ENCODE results near the gene MAPK13. TPM values are rescaled to one million over a fixed set of nuclear protein-coding genes. Genes with fewer than 3 reads are reported as not detected.

MAPK13 gene
- total RNA-seq, 5 donors from 2014 or later (not counting 1 experiment from before 2014, with no cell fraction given), result 38.2 to 45.6 (median 44.1) TPM

DNA sequence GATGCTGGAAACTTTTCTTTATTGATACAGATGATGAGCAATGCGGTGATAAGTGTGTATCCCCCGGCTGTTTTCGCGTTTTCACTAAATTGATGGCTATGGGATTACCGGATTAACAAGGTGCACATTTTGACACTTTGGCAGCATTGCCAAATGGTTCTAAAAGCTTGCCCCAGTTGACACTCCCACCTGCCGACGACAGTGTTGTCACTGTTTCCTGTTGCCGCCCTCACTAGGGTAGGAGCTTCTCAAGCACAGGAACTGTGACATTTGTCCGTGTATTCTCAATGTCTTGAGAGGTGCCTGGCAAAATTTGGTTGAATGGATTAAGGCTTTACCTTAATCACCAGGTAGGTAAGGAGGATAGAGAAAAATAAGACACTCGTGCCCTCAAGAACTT lies 9.8 kb upstream of the MAPK13 start:
- DNase-seq (peak; percentile 55 to 90 (median 79)), ATAC-seq (replicated peaks in 1 of 4) (peak; percentile 72 to 81 (median 76))
- Histone ChIP-seq H3K36me3 (ENCODE audit: control insufficient read depth in 2 of 2, extremely low read depth in 1 of 2, insufficient read depth in 1 of 2, low read length in 1 of 2) (no peaks in the 10 kb centered on the region), H3K27ac (ENCODE audit: low read length) (peak overlapping the region; percentile 96), H3K9me3 (no peaks in the 10 kb centered on the region), H3K4me3 (ENCODE audit: control insufficient read depth in 1 of 2, extremely low read depth in 1 of 2, low read length in 1 of 2) (peak overlapping the region; percentile 35 to 36), H3K27me3 (replicated peaks in 1 of 2; ENCODE audit: control insufficient read depth in 2 of 2, extremely low read depth in 1 of 2, insufficient read depth in 2 of 2, low read length in 1 of 2) (no peaks in the 10 kb centered on the region), H3K4me1 (ENCODE audit: control insufficient read depth in 1 of 2, extremely low read depth in 1 of 2, insufficient read depth in 2 of 2, low read length in 2 of 2) (peaks cover 62 to 92% of the 10 kb centered on the region in 2 experiments)
- peak overlapping the region; percentile 74 to 82 (median 80) for H3K4me3 Mint-ChIP-seq
- H3K4me1 Mint-ChIP-seq, result peaks cover 91 to 95% (median 92%) of the 10 kb centered on the region in 3 donors
- CTCF ChIA-PET, result interaction anchor here (0.7 to 3.9 kb wide), 12 partner anchors 8 to 770 kb away, joined by 3 to 25 read pairs (median 7); partner anchors contain the start of genes MAPK13 (in 1 of the 2) and MAPK14 (in 1 of the 2)
- POLR2A ChIA-PET, result interaction anchor here (0.7 to 1.6 kb wide), 3 partner anchors 11 to 221 kb away, joined by 3 to 7 read pairs (median 6); no protein-coding TSS in a partner anchor
- WGBS (ENCODE audit: insufficient coverage), result 3% methylated on average over 7 of the region's 10 CpGs
- H3K27ac Mint-ChIP-seq, result peak overlapping the region; percentile 96 to 98
- peaks cover 8% of the 10 kb centered on the region for H3K36me3 Mint-ChIP-seq
- H3K9me3 Mint-ChIP-seq, result no peaks in the 10 kb centered on the region
- no peaks in the 10 kb centered on the region for H3K27me3 Mint-ChIP-seq

DNA sequence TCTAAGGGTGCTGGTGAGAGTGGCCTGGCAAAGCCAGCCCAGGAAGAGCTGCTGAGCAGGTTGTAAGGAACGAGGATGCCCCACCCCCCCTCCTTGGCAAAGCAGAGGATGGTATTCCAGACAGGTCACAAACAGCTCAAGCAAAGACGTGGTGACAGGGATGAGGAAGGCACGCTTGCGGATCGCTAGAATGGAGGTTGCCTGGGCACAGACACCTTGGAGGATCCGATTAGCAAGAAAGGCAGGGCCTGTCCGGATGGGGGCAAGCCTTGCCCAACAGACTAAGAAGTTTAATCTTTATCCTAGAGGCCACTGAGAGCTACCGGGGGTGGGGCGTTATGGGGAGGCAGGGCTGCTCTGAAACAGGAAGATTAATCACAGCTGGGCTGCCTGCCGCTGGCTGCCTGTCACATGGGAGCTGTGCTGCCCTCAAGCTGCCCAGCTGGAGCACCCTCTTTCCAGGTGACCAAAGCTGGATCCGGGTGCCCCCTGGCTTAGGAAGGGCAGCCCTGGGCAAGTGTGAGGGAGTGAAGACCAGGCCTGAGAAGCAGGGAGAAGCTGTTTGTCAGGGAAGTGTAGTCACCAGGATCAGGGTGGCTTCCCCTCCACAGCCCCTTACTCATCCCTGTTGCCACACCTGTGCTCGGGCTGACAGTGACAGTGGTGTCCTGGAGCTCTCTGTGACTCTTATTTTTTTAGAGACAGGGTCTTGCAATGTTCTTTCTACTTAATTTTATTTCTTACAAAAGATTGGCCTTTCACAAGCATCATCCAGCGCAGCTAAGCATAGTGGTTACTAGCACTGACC lies 9.1 kb upstream of the MAPK13 start:
- Mint-ChIP-seq H3K27me3 (no peaks in the 10 kb centered on the region), H3K9me3 (no peaks in the 10 kb centered on the region), H3K36me3 (peaks cover 8% of the 10 kb centered on the region), H3K27ac (peak overlapping the region; percentile 96 to 98), H3K4me3 (peak overlapping the region; percentile 74 to 82 (median 80)), H3K4me1 (peaks cover 91 to 95% (median 93%) of the 10 kb centered on the region in 3 donors)
- Histone ChIP-seq H3K27me3 (replicated peaks in 1 of 2; ENCODE audit: control insufficient read depth in 2 of 2, extremely low read depth in 1 of 2, insufficient read depth in 2 of 2, low read length in 1 of 2) (no peaks in the 10 kb centered on the region), H3K4me1 (ENCODE audit: control insufficient read depth in 1 of 2, extremely low read depth in 1 of 2, insufficient read depth in 2 of 2, low read length in 2 of 2) (peaks cover 58 to 91% of the 10 kb centered on the region in 2 experiments), H3K27ac (ENCODE audit: low read length) (peak overlapping the region; percentile 96), H3K9me3 (no peaks in the 10 kb centered on the region), H3K36me3 (ENCODE audit: control insufficient read depth in 2 of 2, extremely low read depth in 1 of 2, insufficient read depth in 1 of 2, low read length in 1 of 2) (no peaks in the 10 kb centered on the region), H3K4me3 (ENCODE audit: control insufficient read depth in 1 of 2, extremely low read depth in 1 of 2, low read length in 1 of 2) (peak overlapping the region; percentile 35 to 36)
- 37% methylated on average over 8 of the region's 13 CpGs for WGBS (ENCODE audit: insufficient coverage)
- DNase-seq (peak in 31 of 35 experiments; percentile 30 to 68 (median 51)), ATAC-seq (replicated peaks in 1 of 4) (peak; percentile 28 to 41 (median 36))
- POLR2A ChIA-PET, result interaction anchor here (0.7 to 1.6 kb wide), 4 partner anchors 10 to 221 kb away, joined by 3 to 7 read pairs (median 4); no protein-coding TSS in a partner anchor
- CTCF ChIA-PET, result interaction anchor here (0.6 to 3.9 kb wide), 13 partner anchors 8 to 771 kb away, joined by 3 to 25 read pairs (median 7); partner anchors contain the start of genes MAPK13 (in 1 of the 2) and MAPK14 (in 1 of the 2)

DNA sequence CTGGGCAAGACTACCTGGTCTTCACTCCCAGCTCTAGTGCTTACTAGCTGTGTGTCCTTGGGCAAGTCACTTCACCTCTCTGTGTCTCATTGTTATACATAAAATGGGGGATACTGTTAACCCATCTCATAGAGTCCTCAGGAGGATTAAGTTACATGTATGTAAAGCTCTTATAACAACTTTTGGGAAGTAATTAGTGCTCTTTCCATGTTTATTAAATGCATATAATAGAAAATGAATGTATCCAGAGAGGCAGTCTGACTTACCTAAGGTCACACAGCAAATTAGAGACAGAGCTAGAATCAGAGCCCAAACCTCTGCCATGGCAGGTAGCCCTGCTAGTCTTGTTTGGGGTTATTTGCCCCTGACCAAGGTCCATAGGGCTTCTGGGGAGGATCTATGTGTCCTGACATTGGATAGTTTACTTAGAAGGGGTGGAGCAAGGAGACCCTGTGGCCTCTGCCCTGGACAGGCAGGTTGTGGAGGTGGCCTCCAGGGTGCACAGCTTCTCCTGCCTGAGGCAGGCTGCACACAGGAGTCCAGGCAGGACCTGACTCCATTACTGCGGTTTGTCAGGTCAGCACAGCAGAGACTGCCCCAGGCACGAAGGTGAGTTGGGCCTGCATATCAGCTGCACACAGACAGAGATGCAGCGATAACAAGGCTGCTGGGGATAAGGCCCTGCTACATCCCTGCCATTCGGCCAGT lies 8.4 kb upstream of the MAPK13 start:
- peak overlapping the region; percentile 96 for H3K27ac ChIP-seq (ENCODE audit: low read length)

DNA sequence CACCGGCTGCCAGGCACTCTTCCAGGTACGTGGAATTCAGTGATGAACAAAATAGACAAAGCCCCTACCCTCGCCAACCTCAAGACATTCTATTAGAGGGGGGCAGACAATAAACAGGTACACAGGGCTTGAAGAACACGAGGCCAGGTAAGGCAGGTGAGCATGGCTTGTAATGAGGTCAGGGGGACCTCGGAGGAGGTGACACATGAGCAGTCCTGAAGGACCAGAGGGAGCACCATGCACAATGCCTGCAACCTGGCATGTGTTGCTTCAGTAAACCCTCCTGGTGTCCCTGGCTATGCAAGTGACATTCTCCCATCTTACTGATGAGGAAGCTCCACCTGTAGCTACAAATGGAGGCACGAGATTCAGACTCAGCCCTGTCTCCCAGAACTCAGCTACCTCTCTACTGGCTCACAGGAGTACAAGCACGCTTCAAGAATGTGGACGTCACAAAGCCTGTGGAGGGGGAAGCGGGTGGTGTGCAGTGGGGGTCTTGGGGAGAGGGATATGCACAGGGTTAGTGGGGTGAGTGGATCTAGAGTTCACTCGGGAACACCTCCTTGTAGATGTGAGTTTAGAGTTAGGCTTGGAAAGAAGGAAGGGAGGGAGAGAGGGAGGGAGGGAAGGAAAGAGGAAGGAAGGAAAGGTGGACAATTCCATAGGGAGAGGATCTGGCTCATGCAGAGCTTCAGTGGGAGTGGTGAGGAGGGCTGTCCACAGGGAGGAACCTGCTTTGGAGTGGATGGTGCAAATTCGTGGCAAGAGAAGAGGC lies 7.6 kb upstream of the MAPK13 start:
- Histone ChIP-seq H3K4me3 (ENCODE audit: control insufficient read depth in 1 of 2, extremely low read depth in 1 of 2, low read length in 1 of 2) (no peak overlapping the region), H3K27me3 (replicated peaks in 1 of 2; ENCODE audit: control insufficient read depth in 2 of 2, extremely low read depth in 1 of 2, insufficient read depth in 2 of 2, low read length in 1 of 2) (no peaks in the 10 kb centered on the region), H3K36me3 (ENCODE audit: control insufficient read depth in 2 of 2, extremely low read depth in 1 of 2, insufficient read depth in 1 of 2, low read length in 1 of 2) (no peaks in the 10 kb centered on the region), H3K27ac (ENCODE audit: low read length) (peak overlapping the region; percentile 75), H3K9me3 (no peaks in the 10 kb centered on the region), H3K4me1 (ENCODE audit: control insufficient read depth in 1 of 2, extremely low read depth in 1 of 2, insufficient read depth in 2 of 2, low read length in 2 of 2) (peaks cover 49 to 92% of the 10 kb centered on the region in 2 experiments)
- peak overlapping the region in 1 of 3 donors; percentile 82 for H3K4me3 Mint-ChIP-seq
- H3K36me3 Mint-ChIP-seq, result peaks cover 4% of the 10 kb centered on the region
- no peaks in the 10 kb centered on the region for H3K27me3 Mint-ChIP-seq
- no peak for ATAC-seq (replicated peaks in 1 of 4)
- POLR2A ChIA-PET, result interaction anchor here (0.7 to 1.0 kb wide), 2 partner anchors 8 to 29 kb away, joined by 3 to 10 read pairs; no protein-coding TSS in a partner anchor
- peaks cover 87 to 93% (median 89%) of the 10 kb centered on the region in 3 donors for H3K4me1 Mint-ChIP-seq
- WGBS (ENCODE audit: insufficient coverage), result 96% methylated on average over 6 of the region's 11 CpGs
- peak overlapping the region; percentile 96 to 98 for H3K27ac Mint-ChIP-seq
- no peak for DNase-seq
- CTCF ChIA-PET, result interaction anchor here in 1 of 2 donors (0.7 to 3.9 kb wide), 5 partner anchors 8 to 94 kb away, joined by 3 to 25 read pairs (median 8); partner anchors contain the start of gene MAPK13
- H3K9me3 Mint-ChIP-seq, result no peaks in the 10 kb centered on the region

More for the DNA sequence above, 8.4 kb upstream of the MAPK13 start:
- Mint-ChIP-seq H3K9me3 (no peaks in the 10 kb centered on the region), H3K27ac (peak overlapping the region; percentile 96 to 98), H3K36me3 (peaks cover 4% of the 10 kb centered on the region), H3K27me3 (no peaks in the 10 kb centered on the region), H3K4me3 (peak overlapping the region; percentile 26 to 82 (median 36)), H3K4me1 (peaks cover 91 to 96% (median 93%) of the 10 kb centered on the region in 3 donors)
- peak overlapping the region in 1 of 2 donors; percentile 35 for H3K4me3 ChIP-seq (ENCODE audit: control insufficient read depth in 1 of 2, extremely low read depth in 1 of 2, low read length in 1 of 2)
- peaks cover 56 to 92% of the 10 kb centered on the region in 2 experiments for H3K4me1 ChIP-seq (ENCODE audit: control insufficient read depth in 1 of 2, extremely low read depth in 1 of 2, insufficient read depth in 2 of 2, low read length in 2 of 2)
- H3K36me3 ChIP-seq (ENCODE audit: control insufficient read depth in 2 of 2, extremely low read depth in 1 of 2, insufficient read depth in 1 of 2, low read length in 1 of 2), result no peaks in the 10 kb centered on the region
- POLR2A ChIA-PET, result interaction anchor here in 1 of 2 donors (0.7 to 1.6 kb wide), 3 partner anchors 25 to 93 kb away, joined by 3 to 10 read pairs (median 7); no protein-coding TSS in a partner anchor
- CTCF ChIA-PET, result interaction anchor here (0.6 to 3.9 kb wide), 8 partner anchors 9 to 239 kb away, joined by 3 to 25 read pairs (median 8); partner anchors contain the start of genes MAPK13 (in 1 of the 2) and MAPK14 (in 1 of the 2)
- H3K27me3 ChIP-seq (replicated peaks in 1 of 2; ENCODE audit: control insufficient read depth in 2 of 2, extremely low read depth in 1 of 2, insufficient read depth in 2 of 2, low read length in 1 of 2), result no peaks in the 10 kb centered on the region
- no peak for DNase-seq
- 93% methylated on average over 4 of the region's 4 CpGs for WGBS (ENCODE audit: insufficient coverage)
- ATAC-seq (replicated peaks in 1 of 4), result no peak
- no peaks in the 10 kb centered on the region for H3K9me3 ChIP-seq

DNA sequence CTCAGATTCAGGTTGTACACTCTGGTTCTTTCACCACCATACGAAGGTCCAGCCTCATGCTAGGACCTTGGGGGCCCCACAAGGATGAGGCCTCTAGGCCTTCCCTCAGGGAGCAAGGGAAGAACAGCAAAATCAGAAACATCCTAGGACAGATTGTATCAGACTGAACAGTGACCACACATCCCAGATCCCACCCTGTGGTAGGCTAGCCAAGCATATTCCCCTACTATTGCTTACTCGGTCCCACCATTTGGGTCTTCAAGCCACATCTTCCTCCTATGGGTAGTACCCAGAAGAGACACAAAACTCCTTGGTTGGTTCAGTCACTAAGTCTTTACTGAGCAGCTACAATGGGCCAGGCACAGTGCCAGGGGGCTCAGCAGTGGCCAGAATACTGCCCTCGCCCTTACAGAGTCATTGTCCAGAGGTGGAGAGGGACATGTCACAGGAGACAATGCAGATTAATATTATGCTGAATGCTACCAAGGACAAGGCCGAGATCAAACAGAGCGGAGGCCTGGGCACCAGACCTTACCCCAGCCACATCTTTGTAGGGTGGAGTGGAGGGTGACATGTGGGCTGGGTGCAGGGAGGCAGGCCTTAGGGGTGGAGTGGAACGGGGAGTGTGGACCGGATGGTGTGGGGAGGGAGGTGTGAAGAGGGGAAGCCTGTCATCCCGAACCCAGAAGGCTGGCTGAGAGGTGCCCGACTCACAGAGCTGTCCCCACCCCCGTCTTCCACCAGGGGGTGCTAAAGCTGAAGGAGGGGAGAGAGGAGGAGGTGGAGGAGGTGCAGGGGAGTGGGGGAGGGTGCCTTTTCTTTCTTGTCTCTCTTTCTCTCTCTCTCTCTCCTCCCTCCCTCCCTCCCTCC lies 6.8 kb upstream of the MAPK13 start:
- DNase-seq (peak; percentile 81 to 94 (median 88)), ATAC-seq (replicated peaks in 1 of 4) (peak; percentile 71 to 81 (median 74))
- H3K9me3 Mint-ChIP-seq, result no peaks in the 10 kb centered on the region
- H3K36me3 Mint-ChIP-seq, result peaks cover under 1% of the 10 kb centered on the region
- Histone ChIP-seq H3K4me1 (ENCODE audit: control insufficient read depth in 1 of 2, extremely low read depth in 1 of 2, insufficient read depth in 2 of 2, low read length in 2 of 2) (peaks cover 41 to 90% of the 10 kb centered on the region in 2 experiments), H3K27me3 (replicated peaks in 1 of 2; ENCODE audit: control insufficient read depth in 2 of 2, extremely low read depth in 1 of 2, insufficient read depth in 2 of 2, low read length in 1 of 2) (no peaks in the 10 kb centered on the region), H3K9me3 (no peaks in the 10 kb centered on the region), H3K4me3 (ENCODE audit: control insufficient read depth in 1 of 2, extremely low read depth in 1 of 2, low read length in 1 of 2) (no peak overlapping the region), H3K27ac (ENCODE audit: low read length) (peak overlapping the region; percentile 75), H3K36me3 (ENCODE audit: control insufficient read depth in 2 of 2, extremely low read depth in 1 of 2, insufficient read depth in 1 of 2, low read length in 1 of 2) (no peaks in the 10 kb centered on the region)
- peak overlapping the region; percentile 96 to 98 for H3K27ac Mint-ChIP-seq
- ChIA-PET CTCF (interaction anchor here in 1 of 2 donors (0.6 to 1.9 kb wide), 6 partner anchors 24 to 441 kb away, joined by 3 to 16 read pairs (median 3); partner anchors contain the start of gene MAPK14), POLR2A (interaction anchor here (0.7 to 1.0 kb wide), 2 partner anchors 9 to 29 kb away, joined by 3 to 10 read pairs; no protein-coding TSS in a partner anchor)
- H3K4me1 Mint-ChIP-seq, result peaks cover 79 to 93% (median 84%) of the 10 kb centered on the region in 3 donors
- WGBS (ENCODE audit: insufficient coverage), result 50% methylated on average over 5 of the region's 10 CpGs
- H3K27me3 Mint-ChIP-seq, result no peaks in the 10 kb centered on the region
- peak overlapping the region in 1 of 3 donors; percentile 82 for H3K4me3 Mint-ChIP-seq

Measured in T-cell (primary cell).